HFF-Myc (cell line): ENCODE data around the gene ARV1.

ENCODE experiments used
- DNase-seq: peaks from one replicate; pipeline ENCODE4 v3.0.0-alpha.2; 2011; ENCODE audit warnings: low read depth; ENCODE audit errors: extremely low read depth
- H3K4me3 ChIP-seq: replicated peaks from 2 replicates; pipeline ENCODE4 v1.5.1; 2011; ENCODE audit warnings: low read depth, mild to moderate bottlenecking, control low read depth, low read length
- CTCF ChIP-seq: IDR thresholded peaks from 2 replicates; pipeline ENCODE4 v1.5.1; 2012; ENCODE audit warnings: mild to moderate bottlenecking, low read depth, low read length, control low read depth; ENCODE audit errors: missing control alignments

The ARV1 gene

GRCh38 chr1:230978491-230979388 is at the start of gene ARV1, which contains the start of gene TTC13:
Gene ARV1, plus strand, starts transcription at chr1:230979094. Its CDS starts 12 bp downstream, at chr1:230979106.
Gene TTC13, minus strand, starts transcription at chr1:230978861. Its CDS starts 31 bp downstream, at chr1:230978830.
- TF ChIP-seq CTCF = no peak
- H3K4me3 ChIP-seq = peak within 1 kb of the TSS; percentile 91
- DNase-seq = peak; percentile 91

- no peak for TF ChIP-seq CTCF
- no peak for DNase-seq
- H3K4me3 ChIP-seq = no peak overlapping the region
These were observed 47.9 kb upstream of the ARV1 start for GRCh38 chr1:230930986-230931385.

- no peak for TF ChIP-seq CTCF
- no peak for DNase-seq
- H3K4me3 ChIP-seq = no peak overlapping the region
These were observed 43.0 kb upstream of the ARV1 start for GRCh38 chr1:230935852-230936251.

- TF ChIP-seq CTCF = no peak
- H3K4me3 ChIP-seq = no peak overlapping the region
- DNase-seq = no peak
These were observed 42.4 kb upstream of the ARV1 start for GRCh38 chr1:230936475-230936874.

- no peak overlapping the region for H3K4me3 ChIP-seq
- DNase-seq = no peak
- no peak for TF ChIP-seq CTCF
These were observed 41.5 kb upstream of the ARV1 start for GRCh38 chr1:230937371-230937770.

- no peak for TF ChIP-seq CTCF
- no peak for DNase-seq
- H3K4me3 ChIP-seq = no peak overlapping the region
These were observed 39.9 kb upstream of the ARV1 start for GRCh38 chr1:230938924-230939368.
